Keratinocyte (primary cell): ENCODE results near the gene FREM1. TPM values are rescaled to one million over a fixed set of nuclear protein-coding genes. Genes with fewer than 3 reads are reported as not detected.

ENCODE experiments used
- DNase-seq: peaks from one replicate; pipeline ENCODE4 v3.0.0-alpha.2; 2011; ENCODE audit warnings: low read depth, missing footprints, low spot score
- FAIRE-seq: peaks from 2 replicates; lab custom pipeline; 2011; peaks lifted over from hg19 to GRCh38; lab: Jason Lieb, UNC
- H2AFZ ChIP-seq: 2 replicates; pipeline ENCODE4 v1.6.0; 2012; ENCODE audit warnings: low read length, control low read depth, inconsistent platforms; ENCODE audit not compliant: control insufficient read depth
- H3K27ac ChIP-seq: 2 replicates; pipeline ENCODE4 v1.5.1; 2011; ENCODE audit warnings: low read length; ENCODE audit not compliant: control insufficient read depth, insufficient read depth
- H3K27me3 ChIP-seq: 3 replicates; pipeline ENCODE4 v1.6.0; 2011; ENCODE audit warnings: low read length; ENCODE audit not compliant: control insufficient read depth, insufficient read depth; ENCODE audit errors: extremely low read depth
- H3K36me3 ChIP-seq, 2 experiments: 2 replicates in 1 of 2; 3 replicates in 1 of 2; pipeline ENCODE4 v1.5.1; 2011; ENCODE audit warnings: low read length in 2 of 2, mild to moderate bottlenecking in 1 of 2; ENCODE audit not compliant: control insufficient read depth in 2 of 2, insufficient read depth in 2 of 2; ENCODE audit errors: extremely low read depth in 1 of 2
- H3K4me1 ChIP-seq: 3 replicates; pipeline ENCODE4 v1.5.1; 2011; ENCODE audit warnings: low read length; ENCODE audit not compliant: control insufficient read depth, insufficient read depth; ENCODE audit errors: extremely low read depth
- H3K4me2 ChIP-seq: 3 replicates; pipeline ENCODE4 v1.6.0; 2011; ENCODE audit warnings: low read depth, low read length; ENCODE audit not compliant: control insufficient read depth, insufficient read depth; ENCODE audit errors: extremely low read depth
- H3K4me3 ChIP-seq, 3 experiments: fragments of 200-600 bp in 1 of 3; sonication (generic) in 1 of 3; 2 replicates in 2 of 3; 3 replicates in 1 of 3; pipeline ENCODE4 v1.5.1; 2011 to 2016; ENCODE audit warnings: low read length in 3 of 3, mild to moderate bottlenecking in 3 of 3, control low read depth in 2 of 3, inconsistent platforms in 1 of 3, low read depth in 1 of 3, mixed read lengths in 1 of 3, mixed run types in 1 of 3, moderate library complexity in 1 of 3; ENCODE audit not compliant: control insufficient read depth in 2 of 3, insufficient read depth in 2 of 3; ENCODE audit errors: extremely low read depth in 1 of 3
- H3K79me2 ChIP-seq: 2 replicates; pipeline ENCODE4 v1.6.0; 2012; ENCODE audit warnings: low read length; ENCODE audit not compliant: control insufficient read depth, insufficient read depth
- H3K9ac ChIP-seq: 3 replicates; pipeline ENCODE4 v1.6.0; 2011; ENCODE audit warnings: low read length; ENCODE audit not compliant: control insufficient read depth, insufficient read depth; ENCODE audit errors: extremely low read depth
- H3K9me1 ChIP-seq: 3 replicates; pipeline ENCODE4 v1.6.0; 2011; ENCODE audit warnings: low read length; ENCODE audit not compliant: control insufficient read depth, insufficient read depth; ENCODE audit errors: extremely low read depth
- H3K9me3 ChIP-seq: 2 replicates; pipeline ENCODE4 v1.5.1; 2012; ENCODE audit warnings: low read depth, low read length; ENCODE audit not compliant: control insufficient read depth
- H4K20me1 ChIP-seq: 3 replicates; pipeline ENCODE4 v1.6.0; 2011; ENCODE audit warnings: low read length; ENCODE audit not compliant: control insufficient read depth, insufficient read depth; ENCODE audit errors: extremely low read depth
- EZH2 ChIP-seq: IDR thresholded peaks from one replicate; pipeline ENCODE4 v1.6.1; 2012; ENCODE audit warnings: inconsistent platforms, mild to moderate bottlenecking, low read length, moderate library complexity
- dilution Hi-C: fragments of 300-500 bp; cut with MboI; formaldehyde crosslinking; loops from one replicate; pipeline ENCODE4 v1.7.0; 2020; ENCODE audit warnings: low sequenced_read_pairs; ENCODE audit not compliant: extremely low pct_ligation_motif_present
- polyA plus RNA-seq, 5 experiments: library from polyadenylated mRNA; depleted of rRNA in 3 of 5; stranded (reverse) in 3 of 5; stranded (forward) in 1 of 5; unstranded in 1 of 5; fragments of >200 nt; gene quantifications; 1 replicate in 1 of 5; 2 replicates in 3 of 5; 3 replicates in 1 of 5; pipeline versions ENCODE4 v1.2.1 to v1.2.3, GENCODE V29; 2011 to 2012; ENCODE audit warnings: missing spikeins in 2 of 5, low read depth in 1 of 5, low replicate concordance in 1 of 5
- TF ChIP-seq, protein P1 (sequence below), 3 experiments: IDR thresholded peaks in 1 of 3; conservative IDR thresholded peaks in 1 of 3; optimal IDR thresholded peaks in 1 of 3; 2 replicates in 2 of 3; 3 replicates in 1 of 3; pipeline versions ENCODE3 to v1.5.1; 2011; ENCODE audit warnings: low read length in 3 of 3, mild to moderate bottlenecking in 3 of 3, moderate library complexity in 2 of 3, control low read depth in 1 of 3, inconsistent platforms in 1 of 3; ENCODE audit not compliant: insufficient read depth in 2 of 3; ENCODE audit errors: extremely low read depth in 1 of 3

Gene FREM1
- polyA plus RNA-seq, 1 donor (not counting 4 experiments of a cell fraction or from before 2014, with no cell fraction given) = under 0.01 TPM

DNA sequence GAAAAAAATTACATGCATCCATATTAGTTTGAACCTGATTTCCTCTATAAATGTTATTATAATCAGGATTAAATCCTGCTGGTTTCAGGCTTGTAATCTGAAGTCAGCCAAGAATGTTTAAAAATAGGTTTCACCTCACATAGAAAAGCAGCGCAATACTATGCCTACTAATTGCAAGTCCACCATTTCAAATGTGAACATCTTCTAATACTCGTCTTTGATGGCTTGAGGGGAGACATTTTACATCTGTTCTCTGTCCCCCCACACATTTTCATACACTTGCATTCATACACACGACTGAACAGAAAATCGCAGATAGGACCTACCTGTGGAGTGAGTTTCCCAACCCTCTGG, 41.8 kb downstream of the FREM1 start:
- no peak overlapping the region for H2AFZ ChIP-seq
- FAIRE-seq = no peak

GRCh38 chr9:14866200-14866749, 44.0 kb downstream of the FREM1 start:
- no peak overlapping the region for H3K27ac ChIP-seq
- H4K20me1 ChIP-seq = no peaks in the 10 kb centered on the region
- H3K9me3 ChIP-seq = no peaks in the 10 kb centered on the region
- no peak for DNase-seq
- H2AFZ ChIP-seq = no peak overlapping the region
- H3K27me3 ChIP-seq = no peaks in the 10 kb centered on the region
- no peaks in the 10 kb centered on the region for H3K9me1 ChIP-seq
- no peak overlapping the region for H3K9ac ChIP-seq
- no peak for TF ChIP-seq EZH2
- TF ChIP-seq, protein P1, sequence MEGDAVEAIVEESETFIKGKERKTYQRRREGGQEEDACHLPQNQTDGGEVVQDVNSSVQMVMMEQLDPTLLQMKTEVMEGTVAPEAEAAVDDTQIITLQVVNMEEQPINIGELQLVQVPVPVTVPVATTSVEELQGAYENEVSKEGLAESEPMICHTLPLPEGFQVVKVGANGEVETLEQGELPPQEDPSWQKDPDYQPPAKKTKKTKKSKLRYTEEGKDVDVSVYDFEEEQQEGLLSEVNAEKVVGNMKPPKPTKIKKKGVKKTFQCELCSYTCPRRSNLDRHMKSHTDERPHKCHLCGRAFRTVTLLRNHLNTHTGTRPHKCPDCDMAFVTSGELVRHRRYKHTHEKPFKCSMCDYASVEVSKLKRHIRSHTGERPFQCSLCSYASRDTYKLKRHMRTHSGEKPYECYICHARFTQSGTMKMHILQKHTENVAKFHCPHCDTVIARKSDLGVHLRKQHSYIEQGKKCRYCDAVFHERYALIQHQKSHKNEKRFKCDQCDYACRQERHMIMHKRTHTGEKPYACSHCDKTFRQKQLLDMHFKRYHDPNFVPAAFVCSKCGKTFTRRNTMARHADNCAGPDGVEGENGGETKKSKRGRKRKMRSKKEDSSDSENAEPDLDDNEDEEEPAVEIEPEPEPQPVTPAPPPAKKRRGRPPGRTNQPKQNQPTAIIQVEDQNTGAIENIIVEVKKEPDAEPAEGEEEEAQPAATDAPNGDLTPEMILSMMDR (optimal IDR thresholded peaks at IDR 0.05 in 1 of 3, IDR thresholded peaks at IDR 0.05 in 1 of 3, conservative IDR thresholded peaks at IDR 0.05 in 1 of 3; ENCODE audit: extremely low read depth in 1 of 3, insufficient read depth in 2 of 3, low read length in 3 of 3) = no peak
- H3K4me2 ChIP-seq = no peak overlapping the region
- no peaks in the 10 kb centered on the region for H3K4me1 ChIP-seq
- dilution Hi-C loops = no loop called here
- no peak for FAIRE-seq
- no peaks in the 10 kb centered on the region for H3K36me3 ChIP-seq
- H3K4me3 ChIP-seq = no peak overlapping the region
- H3K79me2 ChIP-seq = no peaks in the 10 kb centered on the region

More for the DNA sequence above, 41.8 kb downstream of the FREM1 start:
- H3K27me3 ChIP-seq = no peaks in the 10 kb centered on the region
- H3K4me2 ChIP-seq = no peak overlapping the region
- TF ChIP-seq, protein P1 (optimal IDR thresholded peaks at IDR 0.05 in 1 of 3, IDR thresholded peaks at IDR 0.05 in 1 of 3, conservative IDR thresholded peaks at IDR 0.05 in 1 of 3; ENCODE audit: extremely low read depth in 1 of 3, insufficient read depth in 2 of 3, low read length in 3 of 3) = no peak
- no peak for TF ChIP-seq EZH2
- no peak overlapping the region for H3K9ac ChIP-seq
- no peaks in the 10 kb centered on the region for H4K20me1 ChIP-seq
- H3K9me1 ChIP-seq = no peaks in the 10 kb centered on the region
- no peaks in the 10 kb centered on the region for H3K4me1 ChIP-seq
- H3K27ac ChIP-seq = no peak overlapping the region
- H3K79me2 ChIP-seq = no peaks in the 10 kb centered on the region
- DNase-seq = no peak
- H3K9me3 ChIP-seq = no peaks in the 10 kb centered on the region
- H3K36me3 ChIP-seq = no peaks in the 10 kb centered on the region
- no peak overlapping the region for H3K4me3 ChIP-seq
- dilution Hi-C loops = no loop called here
